GM23338 (cell line): ENCODE data around the gene RXRA. TPM values are rescaled to one million over a fixed set of nuclear protein-coding genes. Genes with fewer than 3 reads are reported as not detected.

Experiments used
- ATAC-seq: fragments of 200-7000 bp; cut with Tn5 transposase; 3 replicates; pipeline ENCODE4 v1.9.1; 2020
- DNase-seq: peaks from one replicate; pipeline ENCODE4 v3.0.0-alpha.2; 2015; ENCODE audit warnings: low spot score
- H2AFZ ChIP-seq: fragments of 200-600 bp; sonication (generic); 2 replicates; pipeline ENCODE4 v1.8.0; 2016; ENCODE audit warnings: antibody characterized with exemption, mild to moderate bottlenecking, moderate library complexity
- H3F3A ChIP-seq: fragments of 200-600 bp; sonication (generic); replicated peaks from 2 replicates; pipeline ENCODE4 v1.8.0; 2017; ENCODE audit warnings: antibody characterized with exemption, mixed run types, low read depth
- H3K27ac ChIP-seq: fragments of 200-600 bp; sonication (generic); 2 replicates; pipeline ENCODE4 v1.6.1; 2016; ENCODE audit warnings: low read depth
- H3K27me3 ChIP-seq: fragments of 200-600 bp; sonication (generic); 2 replicates; pipeline ENCODE4 v1.8.0; 2016; ENCODE audit warnings: mild to moderate bottlenecking, mixed run types, moderate library complexity; ENCODE audit not compliant: insufficient read depth
- H3K36me3 ChIP-seq: fragments of 200-600 bp; sonication (generic); 2 replicates; pipeline ENCODE4 v1.8.0; 2016; ENCODE audit warnings: mild to moderate bottlenecking; ENCODE audit not compliant: insufficient read depth
- H3K4me1 ChIP-seq: fragments of 200-600 bp; sonication (generic); 2 replicates; pipeline ENCODE4 v1.8.0; 2016; ENCODE audit warnings: mild to moderate bottlenecking, moderate library complexity; ENCODE audit not compliant: insufficient read depth
- H3K4me2 ChIP-seq: fragments of 200-600 bp; sonication (generic); 2 replicates; pipeline ENCODE4 v1.7.1; 2017; ENCODE audit warnings: mixed run types
- H3K4me3 ChIP-seq: fragments of 200-600 bp; sonication (generic); 2 replicates; pipeline ENCODE4 v1.6.1; 2016; ENCODE audit warnings: mixed run types
- H3K79me2 ChIP-seq: fragments of 200-600 bp; sonication (generic); replicated peaks from 2 replicates; pipeline ENCODE4 v1.8.0; 2017; ENCODE audit warnings: mild to moderate bottlenecking; ENCODE audit not compliant: insufficient read depth
- H3K9me2 ChIP-seq: fragments of 200-600 bp; sonication (generic); 2 replicates; pipeline ENCODE4 v1.8.0; 2017; ENCODE audit not compliant: insufficient read depth
- H4K20me1 ChIP-seq: fragments of 200-600 bp; sonication (generic); replicated peaks from 2 replicates; pipeline ENCODE4 v1.8.0; 2017; ENCODE audit warnings: mild to moderate bottlenecking; ENCODE audit not compliant: insufficient read depth
- H3K27ac Mint-ChIP-seq: 2 replicates; pipeline ENCODE4 v1.8.0; 2020; ENCODE audit warnings: inconsistent platforms, mild to moderate bottlenecking, moderate library complexity, mixed read lengths
- H3K27me3 Mint-ChIP-seq: 3 replicates; pipeline ENCODE4 v1.8.0; 2022; ENCODE audit warnings: low read depth, mild to moderate bottlenecking, moderate library complexity, mixed read lengths, inconsistent platforms; ENCODE audit not compliant: insufficient read depth, poor library complexity
- H3K36me3 Mint-ChIP-seq: 3 replicates; pipeline ENCODE4 v1.8.0; 2021; ENCODE audit warnings: low read depth, mild to moderate bottlenecking, inconsistent platforms, moderate library complexity, mixed read lengths
- H3K4me1 Mint-ChIP-seq: 3 replicates; pipeline ENCODE4 v1.8.0; 2020; ENCODE audit warnings: mild to moderate bottlenecking, inconsistent platforms, mixed read lengths
- H3K4me3 Mint-ChIP-seq: 3 replicates; pipeline ENCODE4 v1.8.0; 2021; ENCODE audit warnings: moderate library complexity, mild to moderate bottlenecking, inconsistent platforms, mixed read lengths
- H3K9me3 Mint-ChIP-seq: 3 replicates; pipeline ENCODE4 v1.8.0; 2020; ENCODE audit warnings: moderate library complexity, mild to moderate bottlenecking, inconsistent platforms, mixed read lengths
- CREB1 ChIP-seq: fragments of 250-450 bp; sonication (Bioruptor Pico); IDR thresholded peaks from 2 replicates; pipeline ENCODE4 v1.5.0; 2020; ENCODE audit warnings: low read depth, mild to moderate bottlenecking, moderate library complexity
- CTCF ChIP-seq, 2 experiments: fragments of 200-600 bp in 1 of 2; sonication (generic) in 1 of 2; conservative IDR thresholded peaks; 2 replicates each; pipeline versions ENCODE4 v1.5.1 to v1.6.1; 2016 to 2017; ENCODE audit warnings: antibody characterized with exemption in 2 of 2, low read depth in 2 of 2, mild to moderate bottlenecking in 2 of 2, moderate library complexity in 1 of 2
- ETS1 ChIP-seq: IDR thresholded peaks from 2 replicates; pipeline ENCODE4 v1.6.1; 2016; ENCODE audit warnings: antibody characterized with exemption
- EZH2 ChIP-seq: fragments of 200-600 bp; sonication (generic); IDR thresholded peaks from one replicate; pipeline ENCODE4 v1.8.0; 2017; ENCODE audit warnings: antibody characterized with exemption, mild to moderate bottlenecking, low read depth; ENCODE audit not compliant: unreplicated experiment
- EZH2phosphoT487 ChIP-seq: fragments of 200-600 bp; sonication (generic); IDR thresholded peaks from one replicate; pipeline ENCODE4 v1.8.1; 2018; ENCODE audit warnings: antibody characterized with exemption; ENCODE audit not compliant: unreplicated experiment
- JUNB ChIP-seq: IDR thresholded peaks from one replicate; pipeline ENCODE4 v1.6.1; 2016; ENCODE audit warnings: antibody characterized with exemption; ENCODE audit not compliant: unreplicated experiment
- NANOG ChIP-seq: IDR thresholded peaks from 2 replicates; pipeline ENCODE4 v1.6.1; 2016; ENCODE audit warnings: antibody characterized with exemption, borderline replicate concordance
- POLR2AphosphoS5 ChIP-seq: IDR thresholded peaks from 2 replicates; pipeline ENCODE4 v1.6.1; 2016; ENCODE audit warnings: antibody characterized with exemption, low read depth
- REST ChIP-seq: IDR thresholded peaks from one replicate; pipeline ENCODE4 v1.6.1; 2018; ENCODE audit warnings: antibody characterized with exemption; ENCODE audit not compliant: unreplicated experiment
- STAT1 ChIP-seq: IDR thresholded peaks from one replicate; pipeline ENCODE4 v1.6.1; 2016; ENCODE audit warnings: antibody characterized with exemption; ENCODE audit not compliant: unreplicated experiment
- ZNF114 ChIP-seq: fragments of 250-450 bp; sonication (Bioruptor Pico); IDR thresholded peaks from 2 replicates; pipeline ENCODE4 v1.5.0; 2020; ENCODE audit warnings: mild to moderate bottlenecking, moderate library complexity
- ZNF331 ChIP-seq: fragments of 250-450 bp; sonication (Bioruptor Pico); IDR thresholded peaks from 2 replicates; pipeline ENCODE4 v1.5.0; 2020; ENCODE audit warnings: low read depth, mild to moderate bottlenecking, moderate library complexity
- ZNF462 ChIP-seq: fragments of 250-450 bp; sonication (Bioruptor Pico); IDR thresholded peaks from 2 replicates; pipeline ENCODE4 v1.5.0; 2020; ENCODE audit warnings: mild to moderate bottlenecking, moderate library complexity
- polyA plus RNA-seq: library from polyadenylated mRNA; unstranded; fragments of >200 nt; fragmentation: Nextera tagmentation; extraction: Ambion mirVana; gene quantifications from 2 replicates; pipeline ENCODE4 v1.2.1, GENCODE V29; 2016
- total RNA-seq: library from RNA; depleted of rRNA; stranded (reverse); fragments of >200 nt; shearing (Covaris generic); gene quantifications from 2 replicates; pipeline ENCODE4 v1.2.3, GENCODE V29; 2014

RXRA gene
- total and polyA plus RNA-seq, 2 experiments from 2014 or later, result 4.9 to 17.9 TPM

GRCh38 chr9:134361426-134361825 is 35.2 kb downstream of the RXRA start:
- Mint-ChIP-seq H3K9me3 (no peaks in the 10 kb centered on the region), H3K4me3 (no peak overlapping the region), H3K36me3 (no peaks in the 10 kb centered on the region), H3K27ac (no peak overlapping the region), H3K4me1 (peaks cover 3% of the 10 kb centered on the region; the same call in 2 of the 3 replicates), H3K27me3 (peaks cover 4% of the 10 kb centered on the region)
- ATAC-seq (no peak), DNase-seq (no peak)
- H3K36me3 ChIP-seq, result no peaks in the 10 kb centered on the region
- H3K9me2 ChIP-seq, result no peaks in the 10 kb centered on the region
- no peaks in the 10 kb centered on the region for H3K4me1 ChIP-seq
- H3K27ac ChIP-seq, result no peak overlapping the region
- peaks cover 56% of the 10 kb centered on the region for H3K79me2 ChIP-seq
- no peak overlapping the region for H3K4me3 ChIP-seq
- no peaks in the 10 kb centered on the region for H3K27me3 ChIP-seq
- no peak overlapping the region for H2AFZ ChIP-seq
- no peak overlapping the region for H3K4me2 ChIP-seq
- H3F3A ChIP-seq, result no peaks in the 10 kb centered on the region
- TF ChIP-seq REST, result no peak
- no peak for TF ChIP-seq CREB1
- no peak for TF ChIP-seq CTCF (conservative IDR thresholded peaks at IDR 0.05; ENCODE audit: low read depth in 2 of 2)
- TF ChIP-seq EZH2phosphoT487, result no peak
- no peak for TF ChIP-seq NANOG
- TF ChIP-seq JUNB, result no peak
- no peak for TF ChIP-seq ETS1
- TF ChIP-seq ZNF114 (CRISPR knock-in tag), result no peak
- no peak for TF ChIP-seq ZNF331 (CRISPR knock-in tag)
- TF ChIP-seq STAT1, result no peak
- TF ChIP-seq ZNF462 (CRISPR knock-in tag), result no peak
- TF ChIP-seq POLR2AphosphoS5, result no peak
- no peak for TF ChIP-seq EZH2
- H4K20me1 ChIP-seq, result no peaks in the 10 kb centered on the region
